ENCODE results near the gene APBA2. TPM values are rescaled to one million over a fixed set of nuclear protein-coding genes. Genes with fewer than 3 reads are reported as not detected.

Gene APBA2
- total and polyA plus RNA-seq, 10 of the 15 experiments (the other 5 are each of a cell fraction or from before 2014, with no cell fraction given) = 0.06 to 0.26 (median 0.07) TPM; not detected in 7

DNA sequence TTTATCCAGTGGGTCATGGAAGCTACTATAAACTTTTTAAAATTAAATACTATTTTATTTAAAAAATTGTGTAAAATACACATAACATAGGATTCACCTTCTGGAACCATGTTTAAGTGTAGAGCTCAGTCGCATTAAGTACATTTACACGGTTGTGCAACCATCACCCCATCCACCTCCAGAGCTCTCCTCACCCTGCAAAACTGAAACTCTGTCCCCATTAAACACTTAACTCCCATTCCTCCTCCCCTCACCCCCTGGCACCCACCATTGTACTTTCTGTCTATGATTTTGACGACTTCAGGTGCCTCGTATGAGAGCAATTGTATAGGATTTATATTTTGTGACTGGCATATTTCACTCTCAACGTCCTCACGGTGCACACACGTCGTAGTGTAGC is 70.7 kb downstream of the APBA2 start:
- Histone ChIP-seq H3K9me3 (replicated peaks; ENCODE audit: control insufficient read depth, insufficient read depth, low read length) (no peaks in the 10 kb centered on the region), H4K20me1 (ENCODE audit: control insufficient read depth, insufficient read depth) (no peaks in the 10 kb centered on the region), H3K27ac (ENCODE audit: control insufficient read depth, insufficient read depth) (no peak overlapping the region), H3K36me3 (ENCODE audit: control insufficient read depth in 2 of 2, insufficient read depth in 2 of 2, low read length in 1 of 2) (no peaks in the 10 kb centered on the region), H3K4me2 (ENCODE audit: control insufficient read depth, insufficient read depth) (no peak overlapping the region), H3K9ac (ENCODE audit: control insufficient read depth, insufficient read depth, low read length) (no peak overlapping the region), H3K79me2 (ENCODE audit: control insufficient read depth, insufficient read depth, low read length) (no peaks in the 10 kb centered on the region), H3K4me1 (ENCODE audit: control insufficient read depth, insufficient read depth, low read length) (peaks cover 10% of the 10 kb centered on the region), H2AFZ (ENCODE audit: control insufficient read depth, low read depth, low read length) (no peak overlapping the region), H3K4me3 (no peak overlapping the region), H3K27me3 (replicated peaks in 1 of 2; ENCODE audit: control insufficient read depth in 2 of 2, insufficient read depth in 2 of 2, low read length in 1 of 2) (no peaks in the 10 kb centered on the region)
- 29% methylated on average over 8 of the region's 8 CpGs for WGBS (ENCODE audit: insufficient coverage, insufficient replicate concordance, low lambda C conversion rate, missing lambda C conversion rate)
- ChIA-PET POLR2A (no interaction called here), CTCF (no interaction called here), SMC1A (ENCODE audit: uncharacterized antibody, unreplicated experiment) (interaction anchor here (0.7 kb wide), 1 partner anchor 83 kb away, joined by 3 read pairs; no protein-coding TSS in a partner anchor), RAD21 (ENCODE audit: unreplicated experiment) (no interaction called here)
- no TSS peak for BruUV-seq (replicated peaks)
- TF ChIP-seq FOS (IDR thresholded peaks at IDR 0.05; ENCODE audit: borderline replicate concordance, extremely low read depth, insufficient read length) (no peak), ZNF207 (IDR thresholded peaks at IDR 0.05; ENCODE audit: borderline replicate concordance) (no peak), RELA (IDR thresholded peaks at IDR 0.05; ENCODE audit: borderline replicate concordance, partially characterized antibody) (no peak), GABPA (IDR thresholded peaks at IDR 0.05; ENCODE audit: low read depth) (no peak), MYB (IDR thresholded peaks at IDR 0.05; ENCODE audit: borderline replicate concordance, low read depth, low read length) (no peak), PKNOX1 (IDR thresholded peaks at IDR 0.05) (no peak), YY1 (IDR thresholded peaks at IDR 0.05; ENCODE audit: low read depth, low read length) (no peak), MEF2B (IDR thresholded peaks at IDR 0.05; ENCODE audit: partially characterized antibody, poor library complexity, severe bottlenecking) (no peak), JUND (IDR thresholded peaks at IDR 0.05; ENCODE audit: low read depth, low read length) (no peak), DPF2 (IDR thresholded peaks at IDR 0.05) (no peak), CREB1 (IDR thresholded peaks at IDR 0.05; ENCODE audit: low read depth) (no peak)
- TF ChIP-seq, protein P1, sequence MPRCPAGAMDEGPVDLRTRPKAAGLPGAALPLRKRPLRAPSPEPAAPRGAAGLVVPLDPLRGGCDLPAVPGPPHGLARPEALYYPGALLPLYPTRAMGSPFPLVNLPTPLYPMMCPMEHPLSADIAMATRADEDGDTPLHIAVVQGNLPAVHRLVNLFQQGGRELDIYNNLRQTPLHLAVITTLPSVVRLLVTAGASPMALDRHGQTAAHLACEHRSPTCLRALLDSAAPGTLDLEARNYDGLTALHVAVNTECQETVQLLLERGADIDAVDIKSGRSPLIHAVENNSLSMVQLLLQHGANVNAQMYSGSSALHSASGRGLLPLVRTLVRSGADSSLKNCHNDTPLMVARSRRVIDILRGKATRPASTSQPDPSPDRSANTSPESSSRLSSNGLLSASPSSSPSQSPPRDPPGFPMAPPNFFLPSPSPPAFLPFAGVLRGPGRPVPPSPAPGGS (IDR thresholded peaks at IDR 0.05; ENCODE audit: borderline replicate concordance, insufficient read depth, low read depth, low read length, poor library complexity, severe bottlenecking) = no peak
- in situ Hi-C loops (cut with MboI) = no loop called here
- DNase-seq (ENCODE audit: low read depth, low spot score) (no peak), FAIRE-seq (no peak), ATAC-seq (no peak)
- intact Hi-C loops (cut with micrococcal nuclease; ENCODE audit: unreplicated experiment) = no loop called here
